GM08714 (cell line): ENCODE results near the gene SESTD1.

Source experiments
- H3K4me3 ChIP-seq: fragments of 200-500 bp; sonication (Bioruptor generic); 2 replicates; pipeline ENCODE4 v1.5.1; 2014; ENCODE audit warnings: mild to moderate bottlenecking, low read length, inconsistent platforms
- ZNF274 ChIP-seq: IDR thresholded peaks from 2 replicates; pipeline ENCODE4 v1.6.1; 2012; ENCODE audit warnings: mild to moderate bottlenecking, low read depth, low read length

The SESTD1 gene

GRCh38 chr2:179274749-179275148 is 10.1 kb upstream of the SESTD1 start:
- peak overlapping the region; percentile 30; the same call in 1 of the 2 replicates for H3K4me3 ChIP-seq
- no peak for TF ChIP-seq ZNF274

DNA sequence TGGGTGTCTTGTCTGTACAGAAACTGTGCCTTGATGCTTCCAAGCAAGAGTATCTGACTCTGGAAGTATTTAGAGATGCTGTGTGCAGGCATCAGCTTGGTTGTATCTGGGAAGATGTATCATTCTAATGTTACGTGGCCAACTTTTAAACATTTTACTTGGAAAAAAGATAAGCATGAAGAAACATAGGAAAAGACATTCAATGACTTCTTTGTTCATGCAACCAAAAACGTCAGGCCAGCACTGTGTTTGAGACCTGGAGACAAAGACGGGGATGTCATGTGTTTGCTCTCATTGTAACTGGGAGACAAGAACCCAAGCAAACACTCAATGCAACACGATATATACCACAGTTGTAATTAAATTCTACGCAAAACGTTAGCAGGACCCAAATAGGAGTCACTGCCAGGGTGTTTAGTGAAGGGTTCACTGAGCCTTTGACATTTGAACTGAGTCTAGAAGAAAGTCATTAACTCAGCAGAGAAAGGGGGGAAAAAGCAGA is 8.9 kb upstream of the SESTD1 start:
- TF ChIP-seq ZNF274 = no peak
- H3K4me3 ChIP-seq = no peak overlapping the region

DNA sequence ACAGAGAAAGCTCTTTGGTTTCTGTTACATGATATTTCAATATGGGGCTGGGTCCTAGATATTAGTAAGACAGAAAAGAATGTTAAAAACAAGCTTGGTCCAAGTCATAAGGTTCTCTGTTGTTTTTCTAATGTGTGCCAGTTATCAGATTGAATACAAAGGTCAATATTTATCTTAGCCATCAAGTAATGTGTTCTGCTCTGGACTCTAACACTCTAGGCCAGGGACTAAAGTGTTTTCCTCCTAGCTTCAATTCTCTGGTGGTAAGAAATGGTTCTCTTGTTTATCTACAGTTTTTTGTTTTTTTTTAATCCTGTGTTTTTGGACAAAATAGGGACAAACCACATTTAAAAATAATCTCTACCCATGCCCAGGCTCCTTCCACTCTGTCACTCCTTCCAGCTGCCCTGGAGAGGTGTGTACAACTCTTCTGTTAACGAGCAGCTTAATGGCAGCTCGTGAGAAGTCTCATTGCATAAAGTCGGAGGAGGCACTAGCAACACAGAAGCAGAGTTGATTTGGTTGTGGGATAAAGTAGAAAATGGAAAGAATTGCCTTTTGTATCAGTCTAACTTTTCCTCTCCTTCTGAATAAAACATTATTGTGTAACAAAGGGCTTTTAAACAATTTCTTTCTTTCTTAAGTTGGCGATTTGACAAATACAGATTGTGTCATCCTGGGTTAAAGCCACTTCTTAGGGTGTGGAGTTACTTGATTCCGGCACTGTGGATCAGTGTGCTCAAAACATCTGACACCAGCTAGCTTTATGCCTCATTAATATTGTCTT is 8.0 kb upstream of the SESTD1 start:
- no peak overlapping the region for H3K4me3 ChIP-seq
- TF ChIP-seq ZNF274 = no peak

- no peak overlapping the region for H3K4me3 ChIP-seq
- no peak for TF ChIP-seq ZNF274
These were observed 6.1 kb upstream of the SESTD1 start for GRCh38 chr2:179270689-179271088.

DNA sequence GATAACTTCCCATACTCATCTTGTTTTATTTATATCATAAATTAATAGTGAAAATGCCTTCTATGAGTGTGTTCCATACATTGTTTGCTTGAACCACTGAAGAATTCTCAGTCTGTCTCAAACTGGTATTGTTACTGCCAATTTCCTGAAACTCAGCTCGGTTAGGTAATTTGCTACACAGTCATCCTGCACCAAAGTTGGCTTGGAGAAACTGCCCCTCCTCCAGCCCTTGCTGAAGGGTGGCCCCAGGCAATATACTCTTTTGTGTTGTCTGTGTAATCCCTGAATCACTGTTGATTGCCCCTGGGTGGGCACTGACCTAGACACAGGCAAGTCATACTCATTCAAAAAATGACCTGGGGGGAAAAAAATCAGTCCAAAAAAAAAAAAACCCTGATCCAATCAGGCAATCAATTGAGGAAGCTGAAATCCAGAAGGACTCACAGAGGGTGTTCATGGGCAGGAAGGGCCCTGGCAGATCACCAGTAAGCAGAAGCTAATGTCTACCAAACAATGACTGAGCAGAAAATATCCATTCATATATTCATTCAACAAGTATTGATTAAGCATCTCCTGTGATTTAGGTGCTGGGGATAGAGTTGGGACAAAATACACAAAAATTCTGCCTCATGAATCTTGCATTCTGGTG is 3.8 kb upstream of the SESTD1 start:
- TF ChIP-seq ZNF274 = no peak
- H3K4me3 ChIP-seq = no peak overlapping the region

DNA sequence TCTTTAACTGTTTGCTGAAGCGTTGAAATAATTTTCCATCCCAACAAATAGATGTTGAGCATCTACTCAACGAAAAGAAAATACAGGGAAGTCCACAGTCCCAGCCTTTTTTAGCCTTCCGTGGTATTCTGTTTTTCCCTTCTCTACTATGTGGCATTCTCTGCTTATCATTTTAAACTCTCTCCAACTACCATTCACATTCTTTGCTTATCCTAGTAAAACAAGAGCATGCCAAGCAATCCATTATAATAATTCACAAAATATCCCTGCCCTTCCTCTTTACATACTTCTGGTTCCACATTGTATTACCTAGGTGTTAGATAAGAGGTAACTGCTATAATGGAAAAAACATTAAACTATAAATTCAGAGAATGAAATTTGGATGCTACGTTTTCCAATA is 1.6 kb upstream of the SESTD1 start:
- no peak overlapping the region for H3K4me3 ChIP-seq
- no peak for TF ChIP-seq ZNF274

DNA sequence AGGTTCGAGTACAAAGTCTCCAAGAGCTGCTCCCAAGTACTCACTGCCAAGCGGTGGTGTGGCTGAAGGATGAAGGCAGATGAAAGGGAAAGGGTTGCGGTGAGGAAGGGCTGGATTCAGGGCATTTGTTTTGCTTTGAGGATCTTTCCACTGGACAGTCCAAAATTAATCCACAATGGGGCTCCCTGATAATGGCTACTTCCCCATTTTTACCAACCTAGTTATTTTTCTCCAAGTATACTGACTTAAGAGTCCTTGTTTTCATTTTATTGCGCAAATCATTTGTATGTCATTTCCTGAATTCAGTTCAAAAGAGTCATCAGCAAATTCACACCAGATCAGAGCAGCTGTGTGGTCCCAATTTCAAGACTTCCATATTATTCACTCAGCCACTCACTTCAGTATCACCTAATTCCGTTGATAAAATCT is 464 bp upstream of the SESTD1 start:
- H3K4me3 ChIP-seq = peak overlapping the region; percentile 90; the same call in 1 of the 2 replicates
- TF ChIP-seq ZNF274 = no peak

DNA sequence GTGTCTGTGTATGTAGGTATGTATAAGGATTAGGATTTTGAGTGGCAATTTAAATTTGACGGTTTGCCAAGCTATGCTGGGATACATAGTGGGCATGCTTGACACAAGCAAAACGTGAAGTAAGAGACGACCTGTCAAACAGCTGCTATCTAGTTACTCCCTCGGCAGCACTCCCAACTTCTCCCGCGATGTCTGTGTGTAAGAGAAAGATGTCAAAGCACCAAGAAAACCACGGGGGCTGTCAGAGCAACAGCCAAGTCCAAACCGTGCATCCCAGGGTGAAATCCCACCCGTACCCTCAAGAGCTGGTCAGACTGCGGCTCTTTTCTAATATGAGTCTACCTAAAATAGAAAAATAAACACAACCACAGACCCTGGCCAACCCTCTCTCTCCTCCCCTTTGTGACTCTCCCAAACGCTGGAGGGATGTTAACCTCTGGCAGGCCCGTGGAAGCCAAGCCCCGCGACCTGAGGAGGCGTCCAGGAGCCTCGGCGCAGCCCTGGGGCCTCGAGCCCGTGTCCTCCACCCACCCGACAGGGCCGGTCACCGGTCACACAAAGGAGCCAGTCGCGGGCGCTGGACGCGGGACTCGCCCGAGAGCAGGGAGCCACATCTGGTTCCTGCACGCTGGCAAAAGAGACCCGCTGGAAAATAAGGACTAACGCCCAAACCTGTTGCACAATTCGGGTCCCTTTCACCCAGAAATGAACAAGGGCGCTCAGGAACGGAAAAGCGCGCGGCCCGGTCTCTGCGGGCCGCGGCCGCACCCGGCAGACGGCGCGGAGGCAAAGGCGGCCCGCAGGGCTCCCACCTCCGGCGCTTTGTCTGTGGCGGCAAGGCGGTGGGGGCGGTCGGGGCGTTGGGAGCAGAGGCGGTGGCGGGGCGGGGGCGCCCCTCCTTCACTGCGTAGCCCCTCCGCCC is 925 bp downstream of the SESTD1 start:
- no peak for TF ChIP-seq ZNF274

DNA sequence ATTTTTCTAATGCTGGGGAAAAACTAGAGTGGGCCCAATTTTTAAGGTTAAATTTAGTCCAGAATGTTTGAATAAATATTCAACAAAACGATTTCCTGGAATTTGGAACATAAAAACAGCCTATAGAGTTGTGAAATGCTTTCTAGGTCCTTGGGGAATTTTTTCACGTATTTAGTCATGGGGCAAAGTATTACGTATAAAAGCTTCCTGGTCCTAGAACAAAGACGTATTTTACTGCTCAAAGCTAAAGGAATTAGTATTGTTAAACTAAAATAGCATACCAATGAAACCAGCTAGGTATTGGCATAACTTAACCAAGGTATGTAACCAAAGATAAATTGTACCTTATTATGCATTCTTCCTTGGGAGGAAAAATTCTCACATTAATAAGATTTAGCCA is 1.6 kb downstream of the SESTD1 start:
- peak overlapping the region; percentile 90; the same call in 1 of the 2 replicates for H3K4me3 ChIP-seq
- no peak for TF ChIP-seq ZNF274

More for the DNA sequence above, 925 bp downstream of the SESTD1 start:
- peak overlapping the region; percentile 90 for H3K4me3 ChIP-seq

DNA sequence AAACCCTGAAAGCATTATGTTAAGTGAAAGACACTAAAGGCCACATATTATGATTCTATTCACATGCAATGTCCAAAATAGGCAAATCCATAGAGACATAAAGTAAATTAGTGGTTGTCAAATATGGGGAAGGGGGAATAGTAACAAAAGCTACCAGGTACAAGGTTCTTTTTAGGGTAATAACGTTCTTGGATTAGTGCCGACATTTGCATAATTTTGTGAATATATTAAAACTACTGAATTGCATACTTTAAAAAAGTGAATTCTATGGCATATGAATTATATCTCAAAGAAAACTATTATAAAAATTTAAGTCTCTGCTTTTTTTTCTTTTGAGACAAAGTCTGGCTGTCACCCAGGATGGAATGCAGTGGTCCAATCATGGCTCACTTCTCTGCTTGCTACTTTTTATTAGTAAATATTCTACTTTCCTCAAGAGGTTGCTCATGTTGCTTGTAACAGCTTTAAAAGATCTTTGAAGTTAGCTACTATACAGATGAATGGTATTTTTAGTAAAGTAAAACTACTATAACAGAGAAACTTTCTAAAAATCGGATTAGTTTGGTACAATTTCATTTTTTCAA is 2.5 kb downstream of the SESTD1 start:
- TF ChIP-seq ZNF274 = no peak
- H3K4me3 ChIP-seq = no peak overlapping the region

GRCh38 chr2:179261151-179261825 is 3.3 kb downstream of the SESTD1 start:
- H3K4me3 ChIP-seq = no peak overlapping the region
- no peak for TF ChIP-seq ZNF274

- TF ChIP-seq ZNF274 = no peak
- no peak overlapping the region for H3K4me3 ChIP-seq
These were observed 4.4 kb downstream of the SESTD1 start for GRCh38 chr2:179260224-179260623.

DNA sequence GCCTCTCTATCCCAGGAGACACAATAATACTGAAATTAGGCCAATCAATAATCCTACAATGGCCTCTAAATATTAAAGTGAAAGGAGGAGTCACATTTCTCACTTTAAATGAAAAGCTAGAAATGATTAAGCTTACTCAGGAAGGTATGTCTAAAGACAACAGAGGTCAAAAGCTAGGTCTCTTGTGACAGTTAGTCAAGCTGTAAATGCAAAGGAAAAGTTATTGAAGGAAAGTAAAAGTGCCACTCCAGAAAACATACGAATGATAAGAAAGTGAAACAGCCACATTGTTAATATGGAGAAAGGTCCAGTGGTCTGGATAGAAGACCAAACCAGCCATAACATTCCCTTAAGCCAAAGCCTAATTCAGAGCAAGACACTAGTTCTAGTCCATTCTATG is 9.5 kb downstream of the SESTD1 start:
- H3K4me3 ChIP-seq = no peak overlapping the region; the same call in 1 of the 2 replicates
- no peak for TF ChIP-seq ZNF274
